Tibial artery (tissue), 4 donors: ENCODE results near the gene SLC25A21.
"Not testable (repeated sequence)": the region's sequence is repeated elsewhere in the genome, so short reads cannot be mapped to it uniquely, and the experiment has no call there.

Experiments used
- DNase-seq, 2 donors: peaks; one replicate each; pipeline ENCODE4 v3.0.0-alpha.2; 2019
- H3K27ac ChIP-seq, 2 donors: fragments of 200-600 bp; sonication (generic) in 1 of 2; 1 replicate in 1 of 2; 2 replicates in 1 of 2; pipeline ENCODE4 v1.5.1; 2018 to 2019; ENCODE audit warnings: mild to moderate bottlenecking in 1 of 2
- H3K27me3 ChIP-seq, 2 donors: fragments of 200-600 bp; sonication (generic) in 1 of 2; one replicate each; pipeline versions ENCODE4 v1.5.1 to v1.6.0; 2016 to 2019
- H3K36me3 ChIP-seq, 3 donors: fragments of 200-600 bp; sonication (generic) in 2 of 3; one replicate each; pipeline ENCODE4 v1.5.1; 2016 to 2019; ENCODE audit warnings: mild to moderate bottlenecking in 2 of 3
- H3K4me1 ChIP-seq, 4 donors: fragments of 200-600 bp; sonication (generic) in 2 of 4; 1 replicate in 3 of 4; 2 replicates in 1 of 4; pipeline ENCODE4 v1.5.1; 2016 to 2019
- H3K4me3 ChIP-seq, 2 donors: fragments of 200-600 bp; sonication (generic) in 1 of 2; 1 replicate in 1 of 2; 2 replicates in 1 of 2; pipeline ENCODE4 v1.5.1; 2018 to 2019; ENCODE audit warnings: mild to moderate bottlenecking in 2 of 2
- H3K9me3 ChIP-seq, 3 donors: fragments of 200-600 bp; sonication (generic) in 1 of 3; one replicate each; pipeline ENCODE4 v1.5.1; 2016 to 2019
- intact Hi-C: fragments of 100-400 bp; cut with DNase I; formaldehyde crosslinking; loops from one replicate; pipeline ENCODE4 v1.15.0; 2023; ENCODE audit warnings: low total_unique reads
- TF ChIP-seq, protein P1 (sequence below), 2 experiments: fragments of 200-600 bp in 1 of 2; fragments of 450-650 bp in 1 of 2; IDR thresholded peaks; one replicate each; pipeline ENCODE4 v1.5.1; 2017 to 2019; ENCODE audit warnings: antibody characterized with exemption in 2 of 2, mild to moderate bottlenecking in 1 of 2, moderate library complexity in 1 of 2

Gene SLC25A21

DNA sequence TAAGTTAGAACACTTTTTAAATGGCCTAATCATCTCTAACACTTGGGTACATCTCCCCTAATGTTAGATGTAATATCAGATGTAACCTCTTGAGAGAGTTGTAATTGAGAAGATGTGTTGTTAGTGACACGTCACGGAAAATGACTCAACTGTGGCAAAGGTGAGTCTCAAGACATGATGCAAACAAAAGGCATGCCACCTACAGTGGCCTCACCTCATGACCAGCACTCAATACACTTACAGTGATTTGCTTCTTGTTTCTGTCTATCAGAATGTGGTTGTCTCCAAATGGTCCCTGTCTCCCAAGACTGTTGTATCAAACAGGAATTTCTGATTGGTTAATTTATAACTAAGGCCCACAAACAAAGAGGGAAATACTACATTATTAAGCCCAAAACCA, 91.2 kb downstream of the SLC25A21 start:
- no peaks in the 10 kb centered on the region for H3K36me3 ChIP-seq

DNA sequence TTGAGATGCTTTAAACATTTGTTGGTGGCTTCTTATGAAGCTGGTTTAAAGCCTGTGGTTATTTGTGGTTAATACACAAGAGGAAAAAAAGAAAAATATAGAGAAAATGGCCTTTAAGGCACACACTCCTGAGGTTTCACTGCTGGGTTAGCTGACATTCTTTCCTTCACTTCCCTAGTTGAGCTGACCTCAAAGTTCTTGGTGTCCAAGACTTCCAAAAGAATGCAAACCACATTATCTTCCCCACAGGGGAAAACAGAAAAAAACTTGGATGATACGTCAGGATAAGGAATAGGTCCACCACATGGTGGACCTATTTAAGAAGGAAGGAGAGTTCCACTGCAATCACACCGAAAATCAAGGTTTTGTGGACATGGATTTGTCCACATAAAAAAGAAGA, 94.3 kb downstream of the SLC25A21 start:
- no peaks in the 10 kb centered on the region for H3K4me1 ChIP-seq
- DNase-seq = no peak
- intact Hi-C loops = no loop called here
- no peaks in the 10 kb centered on the region for H3K9me3 ChIP-seq
- H3K4me3 ChIP-seq = no peak overlapping the region
- H3K27me3 ChIP-seq = no peaks in the 10 kb centered on the region
- TF ChIP-seq, protein P1, sequence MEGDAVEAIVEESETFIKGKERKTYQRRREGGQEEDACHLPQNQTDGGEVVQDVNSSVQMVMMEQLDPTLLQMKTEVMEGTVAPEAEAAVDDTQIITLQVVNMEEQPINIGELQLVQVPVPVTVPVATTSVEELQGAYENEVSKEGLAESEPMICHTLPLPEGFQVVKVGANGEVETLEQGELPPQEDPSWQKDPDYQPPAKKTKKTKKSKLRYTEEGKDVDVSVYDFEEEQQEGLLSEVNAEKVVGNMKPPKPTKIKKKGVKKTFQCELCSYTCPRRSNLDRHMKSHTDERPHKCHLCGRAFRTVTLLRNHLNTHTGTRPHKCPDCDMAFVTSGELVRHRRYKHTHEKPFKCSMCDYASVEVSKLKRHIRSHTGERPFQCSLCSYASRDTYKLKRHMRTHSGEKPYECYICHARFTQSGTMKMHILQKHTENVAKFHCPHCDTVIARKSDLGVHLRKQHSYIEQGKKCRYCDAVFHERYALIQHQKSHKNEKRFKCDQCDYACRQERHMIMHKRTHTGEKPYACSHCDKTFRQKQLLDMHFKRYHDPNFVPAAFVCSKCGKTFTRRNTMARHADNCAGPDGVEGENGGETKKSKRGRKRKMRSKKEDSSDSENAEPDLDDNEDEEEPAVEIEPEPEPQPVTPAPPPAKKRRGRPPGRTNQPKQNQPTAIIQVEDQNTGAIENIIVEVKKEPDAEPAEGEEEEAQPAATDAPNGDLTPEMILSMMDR (IDR thresholded peaks at IDR 0.05) = no peak
- no peak overlapping the region for H3K27ac ChIP-seq
- H3K36me3 ChIP-seq = no peaks in the 10 kb centered on the region

More for the DNA sequence above, 91.2 kb downstream of the SLC25A21 start:
- TF ChIP-seq, protein P1 (IDR thresholded peaks at IDR 0.05) = no peak
- Histone ChIP-seq H3K4me3 (no peak overlapping the region), H3K9me3 (no peaks in the 10 kb centered on the region), H3K27me3 (no peaks in the 10 kb centered on the region), H3K4me1 (no peaks in the 10 kb centered on the region), H3K27ac (no peak overlapping the region)
- no peak for DNase-seq
- intact Hi-C loops = no loop called here

DNA sequence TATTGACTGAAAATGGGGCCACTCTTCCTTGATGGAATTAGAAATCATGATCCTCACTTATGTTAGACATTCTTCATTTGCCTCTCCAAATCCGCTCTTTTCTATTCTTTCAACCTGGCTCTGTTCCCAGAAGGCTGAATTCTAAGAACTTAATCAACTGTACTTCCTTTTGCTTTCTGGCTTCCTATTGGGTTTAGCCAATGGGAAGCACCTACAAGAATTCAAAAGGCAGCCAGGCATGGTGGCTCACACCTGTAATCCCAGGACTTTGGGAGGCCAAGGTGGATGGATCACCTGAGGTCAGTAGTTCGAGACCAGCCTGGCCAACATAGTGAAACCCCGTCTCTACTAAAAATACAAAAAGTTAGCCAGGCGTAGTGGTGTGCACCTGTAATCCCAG, 98.1 kb downstream of the SLC25A21 start:
- H3K36me3 ChIP-seq, H3K4me1 ChIP-seq, intact Hi-C loops, H3K27me3 ChIP-seq, DNase-seq, H3K9me3 ChIP-seq, H3K27ac ChIP-seq, H3K4me3 ChIP-seq: not testable (repeated sequence)

DNA sequence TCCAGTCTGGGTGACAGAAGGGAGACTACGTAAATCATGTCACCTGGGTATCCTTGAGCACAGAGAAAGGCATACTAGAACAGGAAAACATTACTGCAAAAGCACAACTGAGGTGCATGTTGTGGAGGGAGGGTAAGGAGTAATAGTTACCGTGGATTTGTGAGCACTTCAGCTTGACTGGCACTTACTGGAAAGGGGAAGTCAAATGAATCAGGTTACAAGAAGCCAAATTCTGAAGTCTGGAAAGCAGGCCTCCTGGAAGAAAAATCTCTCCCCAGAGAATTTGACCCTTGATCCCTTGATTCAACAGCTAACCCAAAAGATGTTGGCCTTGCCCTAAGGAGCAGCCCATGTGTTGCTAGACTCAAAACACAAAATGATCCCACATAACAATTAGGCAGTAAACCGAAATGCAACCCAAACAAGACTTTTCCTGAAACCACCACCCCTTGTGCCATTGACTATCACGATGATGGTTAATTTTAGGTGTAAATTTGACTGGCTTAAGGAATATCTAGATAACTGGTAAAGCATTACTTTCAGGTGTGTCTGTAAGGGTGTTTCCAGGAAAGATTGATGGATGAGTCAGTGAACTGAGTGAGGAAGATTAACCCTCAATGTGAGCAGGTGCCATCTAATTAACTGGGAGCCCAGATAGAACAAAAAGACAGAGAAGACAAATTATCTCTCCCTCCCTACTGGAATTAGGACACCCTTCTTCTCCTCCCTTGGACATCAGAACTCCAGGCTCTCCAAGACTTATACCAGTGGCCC, 108.8 kb downstream of the SLC25A21 start:
- intact Hi-C loops = no loop called here
- no peak for DNase-seq
- peaks cover 0 to 14% (median 5%) of the 10 kb centered on the region in 4 donors for H3K4me1 ChIP-seq

DNA sequence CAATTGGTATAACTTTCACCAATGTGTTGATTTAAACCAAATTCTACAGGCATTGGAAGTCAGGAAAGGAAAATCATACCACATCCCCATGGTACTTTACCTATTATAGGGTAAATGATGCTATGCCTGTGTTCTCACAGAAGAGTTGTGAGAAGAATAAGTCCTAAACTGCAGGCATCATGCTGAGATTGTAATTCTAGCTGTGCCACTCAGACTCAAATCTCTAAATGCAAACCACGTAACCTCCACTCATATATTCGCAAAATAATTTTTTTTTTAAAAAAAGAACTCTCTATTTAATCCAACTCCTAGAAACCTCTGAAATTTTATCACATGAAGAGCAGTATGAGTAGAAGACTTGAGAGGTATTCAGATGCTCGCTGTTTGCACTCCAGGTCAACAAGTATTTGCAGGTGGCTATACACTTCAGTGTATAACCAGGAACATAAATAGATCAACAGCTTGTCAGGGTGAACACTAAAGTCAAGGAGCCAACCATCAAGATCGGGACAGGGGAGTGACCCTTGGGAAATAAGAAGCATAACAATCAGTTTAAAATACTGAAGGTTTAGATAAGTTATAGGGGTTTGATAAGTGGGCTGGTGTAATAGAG, 110.1 kb downstream of the SLC25A21 start:
- Histone ChIP-seq H3K36me3 (no peaks in the 10 kb centered on the region), H3K9me3 (no peaks in the 10 kb centered on the region), H3K4me1 (peaks cover 0 to 14% (median 5%) of the 10 kb centered on the region in 4 donors), H3K4me3 (no peak overlapping the region), H3K27me3 (no peaks in the 10 kb centered on the region), H3K27ac (no peak overlapping the region)
- intact Hi-C loops = no loop called here
- DNase-seq = no peak
- TF ChIP-seq, protein P1 (IDR thresholded peaks at IDR 0.05) = no peak

More for the DNA sequence above, 108.8 kb downstream of the SLC25A21 start:
- Histone ChIP-seq H3K4me3 (no peak overlapping the region), H3K9me3 (no peaks in the 10 kb centered on the region), H3K27me3 (no peaks in the 10 kb centered on the region), H3K27ac (no peak overlapping the region), H3K36me3 (no peaks in the 10 kb centered on the region)
- TF ChIP-seq, protein P1 (IDR thresholded peaks at IDR 0.05) = no peak

DNA sequence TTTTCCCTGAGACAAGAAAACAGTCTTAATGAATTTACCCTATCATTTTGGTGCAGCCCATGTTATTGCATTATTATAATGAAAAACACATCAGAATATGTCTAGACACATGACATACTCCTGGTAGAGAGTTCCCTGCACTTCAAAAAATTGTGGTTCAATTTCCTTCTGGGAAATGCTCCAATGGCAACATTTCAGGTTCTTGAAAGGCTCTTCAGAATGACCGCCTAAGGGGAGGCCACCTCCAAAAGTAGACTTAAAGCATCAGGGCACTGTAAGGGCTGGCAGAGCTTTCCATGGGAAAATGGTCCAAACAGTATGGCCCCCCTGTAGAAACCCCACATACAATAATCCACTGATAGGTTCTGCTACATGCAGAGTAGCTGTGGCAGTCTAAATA, 110.7 kb downstream of the SLC25A21 start:
- no peak for DNase-seq
- H3K4me3 ChIP-seq = no peak overlapping the region
- H3K27ac ChIP-seq = no peak overlapping the region
- TF ChIP-seq, protein P1 (IDR thresholded peaks at IDR 0.05) = no peak
- no peaks in the 10 kb centered on the region for H3K9me3 ChIP-seq
- intact Hi-C loops = no loop called here
- H3K27me3 ChIP-seq = no peaks in the 10 kb centered on the region
- peaks cover 0 to 14% (median 5%) of the 10 kb centered on the region in 4 donors for H3K4me1 ChIP-seq
- no peaks in the 10 kb centered on the region for H3K36me3 ChIP-seq
